Central memory CD8-positive, alpha-beta T cell (primary cell): ENCODE measurements around the gene MRPL55.

Experiments
- ATAC-seq: fragments of 150-1000 bp; cut with Tn5 transposase; replicated peaks from 2 replicates; pipeline ENCODE4 v1.10.0; 2022; ENCODE audit warnings: mild to moderate bottlenecking, moderate FRiP score, moderate number of reproducible peaks; ENCODE audit not compliant: poor library complexity, severe bottlenecking; ENCODE audit errors: extremely low read depth
- DNase-seq, 2 donors: peaks; one replicate each; pipeline ENCODE4 v3.0.0; 2021; ENCODE audit warnings: low spot score in 2 of 2
- H3K27ac Mint-ChIP-seq: one replicate; pipeline ENCODE4 v1.8.0; 2022; ENCODE audit warnings: low read depth, mild to moderate bottlenecking, moderate library complexity, mixed read lengths
- H3K27me3 Mint-ChIP-seq: one replicate; pipeline ENCODE4 v1.8.0; 2022; ENCODE audit warnings: mixed read lengths
- H3K36me3 Mint-ChIP-seq: one replicate; pipeline ENCODE4 v1.8.0; 2022; ENCODE audit warnings: mild to moderate bottlenecking, moderate library complexity, mixed read lengths; ENCODE audit not compliant: insufficient read depth
- H3K4me1 Mint-ChIP-seq: one replicate; pipeline ENCODE4 v1.8.0; 2022; ENCODE audit warnings: mixed read lengths
- H3K4me3 Mint-ChIP-seq: one replicate; pipeline ENCODE4 v1.8.0; 2022; ENCODE audit warnings: mild to moderate bottlenecking, moderate library complexity, mixed read lengths
- H3K9me3 Mint-ChIP-seq: one replicate; pipeline ENCODE4 v1.8.0; 2022; ENCODE audit warnings: mixed read lengths

Gene MRPL55

DNA sequence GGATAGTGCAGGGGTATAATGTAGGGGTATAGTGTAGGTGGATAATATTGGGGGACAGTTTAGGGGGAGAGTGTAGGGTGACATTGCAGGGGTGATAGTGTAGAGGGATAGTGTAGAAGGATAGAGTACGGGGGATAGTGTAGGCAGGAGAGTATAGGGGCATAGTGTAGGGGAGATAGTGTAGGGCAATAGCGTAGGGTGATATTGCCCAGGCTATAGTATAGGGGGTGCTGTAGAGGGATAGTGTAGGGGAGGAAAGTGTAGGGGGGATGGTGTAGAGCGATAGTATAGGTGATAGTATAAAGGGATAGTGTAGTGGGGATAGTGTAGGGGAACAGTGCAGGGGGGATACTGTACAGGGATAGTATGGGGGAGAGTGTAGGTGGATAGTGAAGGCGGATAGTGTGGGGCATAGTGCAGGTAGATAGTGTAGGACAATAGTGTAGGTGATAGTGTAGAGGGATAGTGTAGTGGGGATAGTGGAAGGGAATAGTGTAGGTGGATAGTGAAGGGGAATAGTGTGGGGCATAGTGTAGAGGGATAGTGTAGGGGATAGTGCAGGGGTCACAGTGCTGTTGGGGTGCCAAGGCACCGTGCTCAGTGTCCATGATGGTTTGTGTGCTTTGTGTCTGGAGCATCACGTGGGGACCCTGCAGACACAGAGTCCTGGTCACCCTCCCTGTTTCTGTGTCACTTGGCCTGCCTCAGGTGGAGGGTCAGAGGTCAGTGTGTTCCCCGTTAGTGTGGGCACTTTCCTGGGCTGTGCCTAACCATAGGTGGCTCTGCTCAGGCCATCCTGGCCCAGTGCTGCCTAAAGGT lies 37.1 kb downstream of the MRPL55 start:
- H3K27me3 Mint-ChIP-seq = peaks cover 4% of the 10 kb centered on the region
- peaks cover 1% of the 10 kb centered on the region for H3K36me3 Mint-ChIP-seq
- ATAC-seq = no peak
- no peak overlapping the region for H3K27ac Mint-ChIP-seq
- H3K9me3 Mint-ChIP-seq = no peaks in the 10 kb centered on the region
- no peak overlapping the region for H3K4me3 Mint-ChIP-seq
- H3K4me1 Mint-ChIP-seq = peaks cover 7% of the 10 kb centered on the region
- DNase-seq = no peak

- Mint-ChIP-seq H3K27me3 (peaks cover 16% of the 10 kb centered on the region), H3K4me1 (peaks cover 2% of the 10 kb centered on the region), H3K4me3 (no peak overlapping the region), H3K9me3 (no peaks in the 10 kb centered on the region), H3K36me3 (peaks cover 1% of the 10 kb centered on the region), H3K27ac (no peak overlapping the region)
- ATAC-seq (no peak), DNase-seq (no peak)
Measured at GRCh38 chr1:228070851-228071250, 38.2 kb downstream of the MRPL55 start.

DNA sequence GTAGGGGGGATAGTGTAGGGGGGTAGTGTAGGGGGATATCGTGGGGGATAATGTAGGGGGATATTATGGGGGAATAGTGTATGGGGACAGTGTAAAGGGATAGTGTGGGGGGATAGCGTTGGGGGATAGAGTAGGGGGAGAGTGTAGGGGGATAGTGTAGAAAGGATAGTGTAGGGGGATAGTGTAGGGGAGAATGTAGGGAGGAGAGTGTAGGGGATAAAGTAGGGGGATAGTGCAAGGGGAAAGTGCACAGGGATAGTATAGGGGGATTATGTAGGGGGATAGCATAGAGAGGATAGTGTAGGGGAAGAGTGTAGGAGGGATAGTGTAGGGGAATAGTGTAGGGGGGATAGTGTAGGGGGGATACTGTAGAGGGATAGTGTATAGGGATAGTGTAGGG lies 38.9 kb downstream of the MRPL55 start:
- ATAC-seq (no peak), DNase-seq (no peak)
- no peak overlapping the region for H3K27ac Mint-ChIP-seq
- H3K27me3 Mint-ChIP-seq = peaks cover 22% of the 10 kb centered on the region
- H3K4me1 Mint-ChIP-seq = no peaks in the 10 kb centered on the region
- H3K36me3 Mint-ChIP-seq = peaks cover 1% of the 10 kb centered on the region
- H3K4me3 Mint-ChIP-seq = no peak overlapping the region
- no peaks in the 10 kb centered on the region for H3K9me3 Mint-ChIP-seq

DNA sequence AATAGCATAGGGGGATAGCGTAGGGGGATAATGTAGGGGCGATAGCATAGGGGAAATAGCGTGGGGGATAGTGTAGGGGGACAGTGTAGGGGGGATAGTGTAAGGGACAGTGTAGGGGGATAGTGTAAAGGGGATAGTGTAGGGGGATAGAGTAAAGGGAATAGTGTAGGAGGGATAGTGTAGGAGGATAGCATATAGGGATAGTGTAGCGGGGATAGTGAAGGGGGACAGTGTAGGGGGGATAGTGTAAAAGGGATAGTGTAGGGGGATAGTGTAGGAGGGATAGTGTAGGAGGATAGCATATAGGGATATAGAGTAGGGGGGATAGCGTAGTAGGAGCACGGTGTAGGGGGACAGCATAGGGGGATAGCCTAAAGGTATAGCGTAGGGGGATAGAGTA lies 40.7 kb downstream of the MRPL55 start:
- Mint-ChIP-seq H3K4me1 (no peaks in the 10 kb centered on the region), H3K36me3 (peaks cover 1% of the 10 kb centered on the region), H3K9me3 (no peaks in the 10 kb centered on the region), H3K27ac (no peak overlapping the region), H3K4me3 (no peak overlapping the region), H3K27me3 (peaks cover 24% of the 10 kb centered on the region)
- ATAC-seq (no peak), DNase-seq (no peak)

DNA sequence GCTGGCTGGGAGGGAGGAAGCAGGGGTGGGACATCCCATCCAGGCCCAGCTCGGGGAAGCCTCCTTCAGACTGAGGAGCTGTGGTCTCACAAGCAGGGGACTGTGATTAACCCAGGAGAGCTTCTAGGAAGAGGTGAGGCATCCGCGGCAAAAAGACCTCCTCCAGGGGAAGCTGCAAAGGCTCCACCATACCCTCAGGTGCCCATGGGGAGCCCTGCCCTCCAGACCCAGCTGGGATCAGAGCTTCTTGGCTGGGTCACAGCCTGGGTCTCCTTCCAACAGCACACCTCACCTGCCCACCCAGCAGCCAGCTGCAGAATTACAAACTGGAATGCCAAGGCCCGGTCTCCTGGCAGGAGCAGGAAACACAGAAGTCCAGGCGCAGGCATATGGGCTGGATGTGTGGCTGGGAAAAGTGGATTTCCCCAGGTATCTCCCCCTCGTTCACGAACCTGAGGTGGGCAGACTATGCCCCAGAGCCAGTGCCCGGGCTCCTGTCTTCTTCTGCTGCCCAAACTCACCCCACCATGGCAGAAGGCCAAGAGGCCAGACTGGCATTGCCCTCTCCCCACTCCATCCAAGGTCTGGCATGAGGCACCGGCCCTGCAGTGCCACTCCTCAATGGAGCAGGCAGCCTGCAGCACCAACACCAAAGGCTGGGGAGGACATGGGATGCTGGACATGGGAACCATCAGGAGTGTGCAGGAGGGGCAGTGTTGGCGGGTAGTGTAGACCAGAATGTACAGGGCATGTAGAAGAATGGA lies 42.0 kb downstream of the MRPL55 start:
- no peak overlapping the region for H3K4me3 Mint-ChIP-seq
- no peaks in the 10 kb centered on the region for H3K4me1 Mint-ChIP-seq
- H3K9me3 Mint-ChIP-seq = no peaks in the 10 kb centered on the region
- ATAC-seq (no peak), DNase-seq (no peak)
- no peak overlapping the region for H3K27ac Mint-ChIP-seq
- H3K36me3 Mint-ChIP-seq = peaks cover 1% of the 10 kb centered on the region
- H3K27me3 Mint-ChIP-seq = peaks cover 34% of the 10 kb centered on the region

DNA sequence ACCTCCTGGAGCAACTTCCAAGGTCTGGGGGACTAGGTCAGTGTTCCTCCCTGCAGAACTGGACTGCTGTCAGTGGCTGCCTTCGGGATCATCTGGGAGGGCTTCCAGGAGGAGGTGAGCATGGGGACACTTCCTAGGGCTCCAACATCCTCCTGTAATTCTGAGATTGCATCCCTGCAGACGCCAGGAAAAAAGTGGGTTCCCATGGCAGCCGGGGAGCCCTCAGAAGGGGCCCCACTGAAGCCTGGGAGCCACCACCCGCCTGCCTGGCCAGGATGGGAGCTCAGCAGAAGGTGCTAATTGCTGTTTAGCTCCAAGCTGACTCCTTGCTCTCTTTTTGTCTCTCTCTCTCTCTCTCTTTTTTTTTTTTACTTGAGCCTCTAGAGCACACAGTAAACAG lies 42.7 kb downstream of the MRPL55 start:
- Mint-ChIP-seq H3K4me3 (no peak overlapping the region), H3K27ac (no peak overlapping the region), H3K4me1 (peaks cover under 1% of the 10 kb centered on the region), H3K9me3 (no peaks in the 10 kb centered on the region), H3K27me3 (peaks cover 36% of the 10 kb centered on the region), H3K36me3 (peaks cover 1% of the 10 kb centered on the region)
- ATAC-seq (no peak), DNase-seq (no peak)

DNA sequence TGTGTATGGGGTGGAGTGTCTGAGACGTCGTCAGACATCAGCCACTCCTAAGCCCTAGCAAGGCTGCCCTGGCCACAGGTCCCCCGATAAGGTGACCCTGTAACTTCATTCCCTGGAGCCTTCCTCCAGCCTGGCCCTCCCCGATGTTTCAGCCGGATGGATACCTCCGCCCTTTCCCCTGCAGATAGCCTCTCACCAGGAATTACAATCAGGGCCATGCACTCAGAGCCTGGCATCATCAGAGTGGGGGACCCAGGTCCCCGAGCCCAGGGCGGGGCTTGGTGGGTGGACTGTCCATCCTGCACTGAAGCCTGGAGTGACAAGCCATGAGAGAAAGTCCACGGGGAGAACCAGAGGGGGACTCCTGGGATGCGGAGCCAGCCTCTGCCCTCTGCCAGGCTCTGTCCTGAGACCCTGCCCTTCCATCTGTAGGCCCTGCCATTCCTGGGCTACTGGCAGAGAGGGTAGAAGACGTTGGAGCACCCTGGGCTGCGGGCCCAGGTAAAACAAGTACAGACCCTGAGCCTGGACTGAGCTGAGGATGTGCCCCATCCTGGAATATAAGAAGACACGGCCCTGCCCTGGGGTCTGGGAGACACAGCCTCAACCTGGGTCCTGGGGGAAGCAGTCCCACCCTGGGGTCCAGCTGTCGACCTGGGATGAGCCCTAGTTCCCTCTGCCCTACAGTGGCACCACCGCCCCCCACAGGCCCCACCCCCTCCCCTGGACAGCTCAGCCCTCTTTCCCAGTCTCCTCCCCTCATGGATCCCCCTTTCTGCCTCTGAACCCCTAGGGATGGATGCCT lies 43.4 kb downstream of the MRPL55 start:
- Mint-ChIP-seq H3K27me3 (peaks cover 43% of the 10 kb centered on the region), H3K36me3 (no peaks in the 10 kb centered on the region)
- ATAC-seq = no peak

DNA sequence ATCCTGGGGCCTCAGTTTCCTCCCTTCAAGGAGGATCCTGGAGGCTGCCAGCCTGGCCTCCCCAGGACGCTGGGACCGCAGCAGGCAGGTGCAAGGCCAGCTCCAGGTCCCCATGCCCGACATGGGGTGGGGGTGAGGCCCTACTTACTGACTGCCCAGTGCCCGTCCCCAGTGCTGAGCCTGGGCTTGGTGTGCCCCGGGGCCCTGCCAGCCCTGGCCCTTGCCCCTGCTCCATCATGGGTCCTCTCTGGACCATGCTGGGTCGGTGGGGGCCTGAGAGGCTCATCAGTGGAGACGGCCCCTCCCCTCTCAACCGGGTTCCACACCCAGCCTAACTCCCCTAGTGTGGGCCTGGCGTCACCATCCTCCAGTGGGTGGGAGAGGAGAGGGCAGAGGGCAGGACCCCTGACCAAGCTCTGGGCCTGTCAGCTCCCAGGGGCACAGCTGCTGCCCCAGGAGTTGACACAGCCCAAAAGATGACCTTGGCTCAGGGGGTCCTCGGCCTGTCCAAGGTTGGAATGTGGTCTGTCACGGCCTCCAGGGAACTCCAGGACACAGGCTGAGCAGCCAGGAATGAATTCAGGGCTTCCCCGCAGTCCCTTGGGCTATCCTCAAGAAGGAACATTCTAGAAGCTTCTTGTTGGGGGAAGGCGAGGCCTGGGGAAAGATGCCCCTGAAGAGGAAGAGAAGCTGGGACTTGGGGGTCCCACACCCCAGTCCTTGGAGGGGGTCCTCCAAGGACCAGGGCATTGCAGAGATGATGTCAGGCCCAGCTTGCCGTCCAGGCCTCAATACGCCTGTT lies 44.2 kb downstream of the MRPL55 start:
- ATAC-seq (no peak), DNase-seq (no peak)
- Mint-ChIP-seq H3K4me3 (no peak overlapping the region), H3K36me3 (no peaks in the 10 kb centered on the region), H3K9me3 (no peaks in the 10 kb centered on the region), H3K4me1 (peaks cover 11% of the 10 kb centered on the region), H3K27ac (no peak overlapping the region), H3K27me3 (peaks cover 46% of the 10 kb centered on the region)

More for the DNA sequence above, 43.4 kb downstream of the MRPL55 start:
- Mint-ChIP-seq H3K27ac (no peak overlapping the region), H3K9me3 (no peaks in the 10 kb centered on the region), H3K4me3 (no peak overlapping the region), H3K4me1 (peaks cover 7% of the 10 kb centered on the region)
- DNase-seq = no peak

- no peak for DNase-seq
- Mint-ChIP-seq H3K4me1 (peaks cover 11% of the 10 kb centered on the region), H3K9me3 (no peaks in the 10 kb centered on the region), H3K27ac (no peak overlapping the region), H3K27me3 (peaks cover 46% of the 10 kb centered on the region), H3K4me3 (no peak overlapping the region), H3K36me3 (no peaks in the 10 kb centered on the region)
- no peak for ATAC-seq
Measured at GRCh38 chr1:228064296-228064695, 44.8 kb downstream of the MRPL55 start.

DNA sequence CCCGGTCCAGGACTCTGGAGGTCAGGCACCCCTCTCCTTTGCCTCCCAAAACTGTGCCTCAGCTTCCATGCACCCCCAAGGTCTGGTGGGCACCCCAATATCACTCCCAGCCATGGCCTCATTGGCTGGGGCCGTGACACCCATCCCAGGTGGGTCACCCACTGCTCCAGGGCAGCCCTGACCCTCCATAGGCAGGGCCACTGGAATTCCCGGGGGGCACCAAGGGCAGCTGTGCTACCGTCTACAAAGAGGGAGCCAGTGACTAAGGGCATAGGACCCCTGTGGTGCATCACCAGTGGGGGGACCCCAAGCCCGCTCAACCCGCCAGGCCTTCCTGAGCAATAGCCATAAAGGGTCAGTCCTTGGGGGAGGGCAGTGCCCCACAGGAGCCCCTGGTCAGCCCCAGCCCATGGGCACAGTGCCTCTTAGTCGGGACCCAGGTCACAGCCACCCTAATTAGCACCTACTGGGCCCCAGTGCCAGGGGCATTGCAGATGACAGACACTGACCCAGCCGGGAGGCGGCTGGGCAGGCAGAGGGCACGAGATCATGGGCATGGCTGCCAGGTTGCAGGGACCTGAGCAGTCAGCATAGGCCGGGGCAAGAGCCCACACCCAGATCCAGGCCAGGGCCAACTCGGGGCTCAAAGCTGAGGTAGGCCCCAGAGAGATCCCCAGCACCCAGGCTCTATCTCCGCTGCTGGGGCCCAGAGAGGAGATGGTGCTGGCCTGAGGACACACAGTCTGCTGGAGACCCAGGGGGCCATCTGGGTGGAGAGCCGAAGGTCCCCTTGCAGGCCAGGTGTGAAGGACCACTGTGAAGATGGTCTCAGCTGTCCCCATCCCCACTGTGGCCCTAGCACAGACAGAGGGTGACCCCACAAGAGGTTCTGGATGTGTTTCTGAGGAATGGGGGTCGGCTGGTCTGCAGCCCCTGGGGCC lies 45.6 kb downstream of the MRPL55 start:
- ATAC-seq (no peak), DNase-seq (no peak)
- Mint-ChIP-seq H3K27me3 (peaks cover 46% of the 10 kb centered on the region), H3K9me3 (no peaks in the 10 kb centered on the region), H3K27ac (no peak overlapping the region), H3K4me3 (no peak overlapping the region), H3K4me1 (peaks cover 11% of the 10 kb centered on the region), H3K36me3 (no peaks in the 10 kb centered on the region)

DNA sequence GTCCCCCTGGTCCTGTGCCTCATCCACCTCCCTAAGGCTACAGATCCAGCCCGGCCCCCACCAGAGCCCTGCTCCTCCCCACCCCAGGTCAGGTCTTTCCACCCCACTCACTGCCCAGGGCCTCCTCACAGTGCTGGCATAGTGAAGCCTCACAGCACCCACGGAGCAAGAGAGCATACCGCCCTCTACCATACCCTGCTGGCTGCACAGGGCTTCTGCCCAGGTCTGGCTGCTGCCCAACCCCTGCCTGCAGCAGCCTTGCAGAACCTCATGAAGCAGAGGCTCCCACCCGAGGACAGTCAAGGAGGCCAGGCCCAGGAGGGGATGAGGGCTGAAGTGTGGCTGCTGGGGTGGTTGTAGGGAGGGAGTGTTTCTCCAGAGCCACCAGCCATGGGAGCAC lies 46.3 kb downstream of the MRPL55 start:
- ATAC-seq (no peak), DNase-seq (no peak)
- Mint-ChIP-seq H3K4me3 (no peak overlapping the region), H3K9me3 (no peaks in the 10 kb centered on the region), H3K27ac (no peak overlapping the region), H3K4me1 (peaks cover 11% of the 10 kb centered on the region), H3K27me3 (peaks cover 46% of the 10 kb centered on the region), H3K36me3 (no peaks in the 10 kb centered on the region)
